Erythroblast (primary cell): ENCODE data around the gene FOXL1.

ENCODE experiments used
- GATA1 ChIP-seq: IDR thresholded peaks from 2 replicates; pipeline ENCODE4 v1.6.1; 2011; ENCODE audit warnings: low read depth, mild to moderate bottlenecking, control low read depth, low read length, moderate library complexity
- POLR2A ChIP-seq: IDR thresholded peaks from 2 replicates; pipeline ENCODE4 v1.6.1; 2011; ENCODE audit warnings: mild to moderate bottlenecking, low read length

- no peak for TF ChIP-seq POLR2A
- no peak for TF ChIP-seq GATA1
These were observed 1.9 kb downstream of the FOXL1 start for GRCh38 chr16:86580063-86580790.
